ENCODE results near the gene ARL6IP6.

DNA sequence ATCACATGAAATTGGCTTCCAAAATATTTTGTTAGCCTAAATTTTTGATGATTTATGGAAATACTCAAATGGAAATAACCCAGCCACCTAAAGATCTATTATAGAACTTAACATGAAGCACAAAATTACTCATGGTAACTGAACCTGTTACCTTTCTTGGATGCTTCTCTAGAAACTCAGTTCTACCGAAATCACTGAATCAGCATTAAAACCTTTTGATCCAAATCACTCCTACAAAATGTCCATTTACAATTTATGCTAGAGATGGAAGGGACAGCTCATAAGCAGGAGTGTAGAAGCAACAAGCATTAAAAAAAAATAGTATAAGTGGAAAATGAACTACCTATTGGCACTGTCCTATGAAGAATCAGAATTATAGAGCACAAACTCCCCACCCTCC lies 3.3 kb upstream of the ARL6IP6 start:
- TF ChIP-seq YY1 (IDR thresholded peaks at IDR 0.05; ENCODE audit: insufficient read depth, insufficient replicate concordance, low read depth, low read length) (no peak), RAD21 (CRISPR knock-in tag; IDR thresholded peaks at IDR 0.05) (no peak), ZNF891 (CRISPR knock-in tag; IDR thresholded peaks at IDR 0.05) (no peak), ZNF337 (CRISPR knock-in tag; IDR thresholded peaks at IDR 0.05; ENCODE audit: borderline replicate concordance, low read depth) (no peak), ESRRA (CRISPR knock-in tag; IDR thresholded peaks at IDR 0.05; ENCODE audit: low read depth) (no peak)
- TF ChIP-seq, protein P1, sequence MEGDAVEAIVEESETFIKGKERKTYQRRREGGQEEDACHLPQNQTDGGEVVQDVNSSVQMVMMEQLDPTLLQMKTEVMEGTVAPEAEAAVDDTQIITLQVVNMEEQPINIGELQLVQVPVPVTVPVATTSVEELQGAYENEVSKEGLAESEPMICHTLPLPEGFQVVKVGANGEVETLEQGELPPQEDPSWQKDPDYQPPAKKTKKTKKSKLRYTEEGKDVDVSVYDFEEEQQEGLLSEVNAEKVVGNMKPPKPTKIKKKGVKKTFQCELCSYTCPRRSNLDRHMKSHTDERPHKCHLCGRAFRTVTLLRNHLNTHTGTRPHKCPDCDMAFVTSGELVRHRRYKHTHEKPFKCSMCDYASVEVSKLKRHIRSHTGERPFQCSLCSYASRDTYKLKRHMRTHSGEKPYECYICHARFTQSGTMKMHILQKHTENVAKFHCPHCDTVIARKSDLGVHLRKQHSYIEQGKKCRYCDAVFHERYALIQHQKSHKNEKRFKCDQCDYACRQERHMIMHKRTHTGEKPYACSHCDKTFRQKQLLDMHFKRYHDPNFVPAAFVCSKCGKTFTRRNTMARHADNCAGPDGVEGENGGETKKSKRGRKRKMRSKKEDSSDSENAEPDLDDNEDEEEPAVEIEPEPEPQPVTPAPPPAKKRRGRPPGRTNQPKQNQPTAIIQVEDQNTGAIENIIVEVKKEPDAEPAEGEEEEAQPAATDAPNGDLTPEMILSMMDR (CRISPR knock-in tag; IDR thresholded peaks at IDR 0.05) = no peak
- TF ChIP-seq, protein P2, sequence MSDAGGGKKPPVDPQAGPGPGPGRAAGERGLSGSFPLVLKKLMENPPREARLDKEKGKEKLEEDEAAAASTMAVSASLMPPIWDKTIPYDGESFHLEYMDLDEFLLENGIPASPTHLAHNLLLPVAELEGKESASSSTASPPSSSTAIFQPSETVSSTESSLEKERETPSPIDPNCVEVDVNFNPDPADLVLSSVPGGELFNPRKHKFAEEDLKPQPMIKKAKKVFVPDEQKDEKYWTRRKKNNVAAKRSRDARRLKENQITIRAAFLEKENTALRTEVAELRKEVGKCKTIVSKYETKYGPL (CRISPR knock-in tag; IDR thresholded peaks at IDR 0.05) = no peak
- TF ChIP-seq, protein P3, sequence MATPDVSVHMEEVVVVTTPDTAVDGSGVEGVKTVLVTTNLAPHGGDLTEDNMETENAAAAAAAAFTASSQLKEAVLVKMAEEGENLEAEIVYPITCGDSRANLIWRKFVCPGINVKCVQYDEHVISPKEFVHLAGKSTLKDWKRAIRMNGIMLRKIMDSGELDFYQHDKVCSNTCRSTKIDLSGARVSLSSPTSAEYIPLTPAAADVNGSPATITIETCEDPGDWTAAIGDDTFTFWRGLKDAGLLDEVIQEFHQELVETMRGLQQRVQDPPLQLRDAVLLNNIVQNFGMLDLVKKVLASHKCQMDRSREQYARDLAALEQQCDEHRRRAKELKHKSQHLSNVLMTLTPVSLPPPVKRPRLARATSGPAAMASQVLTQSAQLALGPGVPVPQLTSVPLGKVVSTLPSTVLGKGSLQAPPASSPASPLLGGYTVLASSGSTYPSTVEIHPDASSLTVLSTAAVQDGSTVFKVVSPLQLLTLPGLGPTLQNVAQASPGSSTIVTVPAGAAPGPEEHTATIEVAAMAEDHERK (CRISPR knock-in tag; IDR thresholded peaks at IDR 0.05; ENCODE audit: low read depth) = no peak
- TF ChIP-seq, protein P4, sequence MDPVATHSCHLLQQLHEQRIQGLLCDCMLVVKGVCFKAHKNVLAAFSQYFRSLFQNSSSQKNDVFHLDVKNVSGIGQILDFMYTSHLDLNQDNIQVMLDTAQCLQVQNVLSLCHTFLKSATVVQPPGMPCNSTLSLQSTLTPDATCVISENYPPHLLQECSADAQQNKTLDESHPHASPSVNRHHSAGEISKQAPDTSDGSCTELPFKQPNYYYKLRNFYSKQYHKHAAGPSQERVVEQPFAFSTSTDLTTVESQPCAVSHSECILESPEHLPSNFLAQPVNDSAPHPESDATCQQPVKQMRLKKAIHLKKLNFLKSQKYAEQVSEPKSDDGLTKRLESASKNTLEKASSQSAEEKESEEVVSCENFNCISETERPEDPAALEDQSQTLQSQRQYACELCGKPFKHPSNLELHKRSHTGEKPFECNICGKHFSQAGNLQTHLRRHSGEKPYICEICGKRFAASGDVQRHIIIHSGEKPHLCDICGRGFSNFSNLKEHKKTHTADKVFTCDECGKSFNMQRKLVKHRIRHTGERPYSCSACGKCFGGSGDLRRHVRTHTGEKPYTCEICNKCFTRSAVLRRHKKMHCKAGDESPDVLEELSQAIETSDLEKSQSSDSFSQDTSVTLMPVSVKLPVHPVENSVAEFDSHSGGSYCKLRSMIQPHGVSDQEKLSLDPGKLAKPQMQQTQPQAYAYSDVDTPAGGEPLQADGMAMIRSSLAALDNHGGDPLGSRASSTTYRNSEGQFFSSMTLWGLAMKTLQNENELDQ (CRISPR knock-in tag; IDR thresholded peaks at IDR 0.05; ENCODE audit: borderline replicate concordance) = no peak
